ENCODE measurements around the gene CBX2. TPM values are rescaled to one million over a fixed set of nuclear protein-coding genes. Genes with fewer than 3 reads are reported as not detected.

The CBX2 gene
- total and polyA plus RNA-seq, 2 of the 4 experiments (the other 2 are of a cell fraction) = 2.0 to 3.2 TPM

DNA sequence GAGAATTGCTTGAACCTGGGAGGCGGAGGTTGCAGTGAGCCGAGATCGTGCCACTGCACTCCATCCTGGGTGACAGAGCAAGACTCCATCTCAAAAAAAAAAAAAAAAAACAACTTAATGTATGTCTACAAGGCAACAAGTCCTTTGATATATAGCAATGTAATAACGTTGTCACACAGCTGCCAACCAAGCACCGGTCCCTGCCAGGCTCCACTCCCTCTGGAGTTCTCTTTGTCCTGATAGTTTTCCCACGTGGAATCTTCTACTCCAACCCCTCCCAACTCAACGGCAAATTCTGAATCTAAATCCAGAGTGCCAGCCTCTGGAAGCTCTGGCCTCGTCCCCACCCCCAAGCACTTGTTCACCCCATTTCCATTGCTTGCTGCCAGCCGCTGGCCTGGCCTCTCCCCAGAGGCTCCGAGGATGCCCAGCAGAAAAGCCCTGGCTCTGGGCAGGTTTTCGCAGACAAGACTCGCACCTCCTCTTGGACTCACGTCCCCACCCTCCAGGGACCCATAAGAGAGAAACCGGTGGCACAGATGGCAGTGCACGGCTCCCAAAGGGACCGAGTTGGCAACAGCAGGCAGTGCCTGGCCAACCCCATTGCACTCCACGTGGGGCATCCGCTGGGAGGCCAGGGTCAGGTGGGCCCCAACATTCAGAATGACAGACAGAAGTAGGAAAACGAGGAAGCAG, 15.9 kb upstream of the CBX2 start:
- H3K4ac ChIP-seq (ENCODE audit: low read depth, low read length) = no peak overlapping the region
- dilution Hi-C loops (cut with HindIII; ENCODE audit: low sequenced_read_pairs, unreplicated experiment) (no loop called here), intact Hi-C loops (cut with micrococcal nuclease) (no loop called here), in situ Hi-C loops (cut with MboI; ENCODE audit: low sequenced_read_pairs) (no loop called here)
- H4K5ac ChIP-seq (ENCODE audit: low read depth, low read length) = no peak overlapping the region
- no peak overlapping the region for H3K14ac ChIP-seq (replicated peaks; ENCODE audit: low read depth, low read length)
- H2BK5ac ChIP-seq (ENCODE audit: low read depth, low read length, poor library complexity, severe bottlenecking) = no peak overlapping the region
- no peak overlapping the region for H3K18ac ChIP-seq (ENCODE audit: low read depth, low read length)
- no peak overlapping the region for H3K23ac ChIP-seq (ENCODE audit: low read depth, low read length)
- DNase-seq = no peak
- no peaks in the 10 kb centered on the region for H4K20me1 ChIP-seq (ENCODE audit: insufficient read depth, low read length)
- no peak for ATAC-seq (ENCODE audit: low read depth)
- no peaks in the 10 kb centered on the region for H3K79me1 ChIP-seq (ENCODE audit: low read depth in 1 of 2, low read length in 2 of 2)
- WGBS, 2 experiments (ENCODE audit: extremely low coverage in 2 of 2, insufficient read length in 1 of 2) = 63% methylated on average over 13 of the region's 19 CpGs; no CpG with 5 or more reads in 1 of the 2 experiments
- H2AFZ ChIP-seq (replicated peaks; ENCODE audit: low read length, poor library complexity) = no peak overlapping the region
- H3K4me3 ChIP-seq (ENCODE audit: insufficient read depth, low read depth, low read length) = no peak overlapping the region
- H2AK9ac ChIP-seq (replicated peaks; ENCODE audit: low read depth, low read length, poor library complexity) = no peak overlapping the region
- peaks cover 29% of the 10 kb centered on the region for H3K27me3 ChIP-seq (ENCODE audit: control insufficient read depth, insufficient read depth, low read length)
- no peak overlapping the region for H2BK15ac ChIP-seq (ENCODE audit: low read depth, low read length)
- H2BK120ac ChIP-seq (ENCODE audit: low read depth, low read length) = no peak overlapping the region
- POLR2A ChIA-PET (ENCODE audit: unreplicated experiment) = no interaction called here
- no TSS peak for BruUV-seq (replicated peaks)
- H3K36me3 ChIP-seq (ENCODE audit: control insufficient read depth, insufficient read depth, low read length) = no peaks in the 10 kb centered on the region
- no peak overlapping the region for H3K4me2 ChIP-seq (ENCODE audit: low read depth, low read length)
- no peak for TF ChIP-seq MAFK (IDR thresholded peaks at IDR 0.05; ENCODE audit: low read depth, low read length)
- TF ChIP-seq SMC3 (IDR thresholded peaks at IDR 0.05; ENCODE audit: low read depth, low read length) = no peak
- TF ChIP-seq, protein P1, sequence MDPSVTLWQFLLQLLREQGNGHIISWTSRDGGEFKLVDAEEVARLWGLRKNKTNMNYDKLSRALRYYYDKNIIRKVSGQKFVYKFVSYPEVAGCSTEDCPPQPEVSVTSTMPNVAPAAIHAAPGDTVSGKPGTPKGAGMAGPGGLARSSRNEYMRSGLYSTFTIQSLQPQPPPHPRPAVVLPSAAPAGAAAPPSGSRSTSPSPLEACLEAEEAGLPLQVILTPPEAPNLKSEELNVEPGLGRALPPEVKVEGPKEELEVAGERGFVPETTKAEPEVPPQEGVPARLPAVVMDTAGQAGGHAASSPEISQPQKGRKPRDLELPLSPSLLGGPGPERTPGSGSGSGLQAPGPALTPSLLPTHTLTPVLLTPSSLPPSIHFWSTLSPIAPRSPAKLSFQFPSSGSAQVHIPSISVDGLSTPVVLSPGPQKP (IDR thresholded peaks at IDR 0.05; ENCODE audit: borderline replicate concordance, low read depth, low read length) = no peak
- H2AK5ac ChIP-seq (ENCODE audit: low read depth, low read length) = no peak overlapping the region
- H4K91ac ChIP-seq (ENCODE audit: insufficient read depth, low read depth, low read length) = no peak overlapping the region
- H3K27ac ChIP-seq (ENCODE audit: insufficient read depth, low read length) = no peak overlapping the region
- H3K9me3 ChIP-seq (ENCODE audit: control insufficient read depth, insufficient read depth, low read length) = no peaks in the 10 kb centered on the region
- H3K9me1 ChIP-seq (ENCODE audit: insufficient read depth, low read length) = no peaks in the 10 kb centered on the region
- CTCF ChIA-PET = interaction anchor here (1.2 kb wide), 1 partner anchor 15 kb away, joined by 4 read pairs; no protein-coding TSS in a partner anchor
- H4K8ac ChIP-seq (ENCODE audit: low read depth in 2 of 2, low read length in 2 of 2) = no peak overlapping the region
- no peak overlapping the region for H3K56ac ChIP-seq (ENCODE audit: extremely low read depth, insufficient read depth, low read length)
- H3K9ac ChIP-seq (ENCODE audit: low read depth, low read length) = no peak overlapping the region
- H2BK20ac ChIP-seq (ENCODE audit: low read depth, low read length) = no peak overlapping the region
- H3K4me1 ChIP-seq (ENCODE audit: control insufficient read depth, insufficient read depth, low read length) = no peaks in the 10 kb centered on the region; the same call in 1 of the 2 replicates
